Activated CD8-positive, alpha-beta T cell treated with anti-CD3 and anti-CD28 coated beads, Interleukin-2, amount 10 ng/mL, durations not matched to agents 7 days and 5 days (primary cell): ENCODE data around the gene SYNE1. TPM values are rescaled to one million over a fixed set of nuclear protein-coding genes. Genes with fewer than 3 reads are reported as not detected.
"Not testable (repeated sequence)": the region's sequence is repeated elsewhere in the genome, so short reads cannot be mapped to it uniquely, and the experiment has no call there.

Experiments
- ATAC-seq: fragments of 150-1000 bp; cut with Tn5 transposase; one replicate; pipeline ENCODE4 v1.10.0; 2021; ENCODE audit warnings: moderate library complexity
- CTCF ChIA-PET: fragments of 350-600 bp; sonication (Branson Sonifier 250); formaldehyde crosslinking; loops from one replicate; lab custom pipeline; 2021; ENCODE audit warnings: antibody characterized with exemption; lab: Charles Lee
- POLR2A ChIA-PET: fragments of 350-600 bp; sonication (Branson Sonifier 250); formaldehyde crosslinking; loops from one replicate; lab custom pipeline; 2021; ENCODE audit warnings: antibody characterized with exemption; lab: Charles Lee
- DNase-seq: peaks from one replicate; pipeline ENCODE4 v3.0.0-alpha.2; 2020
- H3K27ac Mint-ChIP-seq: one replicate; pipeline ENCODE4 v1.8.0; 2021; ENCODE audit warnings: mild to moderate bottlenecking, mixed read lengths
- H3K27me3 Mint-ChIP-seq: one replicate; pipeline ENCODE4 v1.8.0; 2021; ENCODE audit warnings: low read depth, mixed read lengths
- H3K36me3 Mint-ChIP-seq: one replicate; pipeline ENCODE4 v1.8.0; 2021; ENCODE audit warnings: low read depth, mixed read lengths
- H3K4me1 Mint-ChIP-seq: one replicate; pipeline ENCODE4 v1.8.0; 2021; ENCODE audit warnings: low read depth, mixed read lengths
- H3K4me3 Mint-ChIP-seq: one replicate; pipeline ENCODE4 v1.8.0; 2021; ENCODE audit warnings: mild to moderate bottlenecking, mixed read lengths
- H3K9me3 Mint-ChIP-seq: one replicate; pipeline ENCODE4 v1.8.0; 2022; ENCODE audit warnings: mixed read lengths; ENCODE audit not compliant: insufficient read depth
- total RNA-seq, 2 experiments: library from RNA; stranded (reverse); gene quantifications; one replicate each; pipeline ENCODE4 v1.2.3, GENCODE V29; 2021

SYNE1 gene
- 10 to 100 TPM; 57.0 to 63.8 TPM for total RNA-seq

GRCh38 chr6:152637296-152638047, at the start of gene SYNE1:
Gene SYNE1, minus strand, starts transcription at chr6:152637362. Its CDS starts 9,031 bp downstream, at chr6:152628331.
- Mint-ChIP-seq H3K27me3 (peaks cover 40% of the 10 kb centered on the region), H3K9me3 (no peaks in the 10 kb centered on the region), H3K36me3 (no peaks in the 10 kb centered on the region), H3K4me3 (peak within 1 kb of the TSS; percentile 64), H3K27ac (peak within 1 kb of the TSS; percentile 18), H3K4me1 (peaks cover 20% of the 10 kb centered on the region)
- ATAC-seq (no peak), DNase-seq (no peak)
- ChIA-PET POLR2A (no interaction called here), CTCF (no interaction called here)

- ChIA-PET POLR2A (no interaction called here), CTCF (no interaction called here)
- H3K27ac Mint-ChIP-seq, result no peak overlapping the region
- H3K36me3 Mint-ChIP-seq, result no peaks in the 10 kb centered on the region
- H3K9me3 Mint-ChIP-seq, result no peaks in the 10 kb centered on the region
- DNase-seq (no peak), ATAC-seq (no peak)
- no peak overlapping the region for H3K4me3 Mint-ChIP-seq
- no peaks in the 10 kb centered on the region for H3K4me1 Mint-ChIP-seq
- no peaks in the 10 kb centered on the region for H3K27me3 Mint-ChIP-seq
These were observed 48.7 kb upstream of the SYNE1 start for GRCh38 chr6:152685819-152686218.

DNA sequence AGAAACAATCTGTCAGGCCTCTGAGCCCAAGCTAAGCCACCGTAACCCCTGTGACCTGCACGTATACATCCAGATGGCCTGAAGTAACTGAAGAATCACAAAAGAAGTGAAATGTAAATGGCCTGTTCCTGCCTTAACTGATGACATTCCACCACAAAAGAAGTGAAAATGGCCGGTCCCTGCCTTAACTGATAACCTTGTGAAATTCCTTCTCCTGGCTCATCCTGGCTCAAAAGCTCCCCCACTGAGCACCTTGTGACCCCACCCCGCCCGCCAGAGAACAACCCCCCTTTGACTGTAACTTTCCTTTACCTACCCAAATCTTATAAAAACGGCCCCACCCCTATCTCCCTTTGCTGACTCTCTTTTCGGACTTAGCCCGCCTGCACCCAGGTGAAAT, 45.8 kb upstream of the SYNE1 start:
- POLR2A ChIA-PET, DNase-seq: not testable (repeated sequence)

GRCh38 chr6:152682141-152682540, 45.0 kb upstream of the SYNE1 start:
- DNase-seq (no peak), ATAC-seq (no peak)
- H3K9me3 Mint-ChIP-seq, result no peaks in the 10 kb centered on the region
- H3K27me3 Mint-ChIP-seq, result no peaks in the 10 kb centered on the region
- no peaks in the 10 kb centered on the region for H3K4me1 Mint-ChIP-seq
- ChIA-PET CTCF (no interaction called here), POLR2A (no interaction called here)
- H3K36me3 Mint-ChIP-seq, result no peaks in the 10 kb centered on the region
- H3K4me3 Mint-ChIP-seq, result no peak overlapping the region
- no peak overlapping the region for H3K27ac Mint-ChIP-seq

More for the DNA sequence above, 45.8 kb upstream of the SYNE1 start:
- ATAC-seq, CTCF ChIA-PET, H3K4me1 Mint-ChIP-seq, H3K36me3 Mint-ChIP-seq, H3K9me3 Mint-ChIP-seq, H3K4me3 Mint-ChIP-seq, H3K27ac Mint-ChIP-seq, H3K27me3 Mint-ChIP-seq: not testable (repeated sequence)

GRCh38 chr6:152680879-152681517, 43.8 kb upstream of the SYNE1 start:
- Mint-ChIP-seq H3K9me3 (no peaks in the 10 kb centered on the region), H3K27me3 (no peaks in the 10 kb centered on the region), H3K4me1 (no peaks in the 10 kb centered on the region), H3K4me3 (no peak overlapping the region), H3K36me3 (no peaks in the 10 kb centered on the region), H3K27ac (no peak overlapping the region)
- POLR2A ChIA-PET, result no interaction called here
- no peak for DNase-seq
- CTCF ChIA-PET, result no interaction called here
- ATAC-seq, result no peak

DNA sequence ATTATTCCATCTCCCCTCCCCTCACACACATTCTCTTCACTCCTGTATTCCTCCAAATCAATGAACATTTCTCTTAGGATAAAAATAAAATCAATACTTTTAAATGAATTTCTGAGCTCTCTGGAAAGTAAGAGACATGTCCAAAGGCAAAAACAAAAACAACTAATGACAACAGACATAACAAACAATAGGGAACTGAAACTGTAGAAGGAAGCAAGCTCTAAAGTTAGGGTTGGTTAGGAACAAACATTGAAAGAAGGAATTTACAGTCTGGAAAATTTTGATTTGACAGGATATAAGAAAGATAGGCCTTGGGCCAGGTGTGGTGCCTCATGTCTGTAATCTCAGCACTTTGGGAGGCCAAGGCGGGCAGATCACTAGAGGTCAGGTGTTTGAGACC, 43.0 kb upstream of the SYNE1 start:
- no peak overlapping the region for H3K27ac Mint-ChIP-seq
- H3K27me3 Mint-ChIP-seq, result no peaks in the 10 kb centered on the region
- H3K36me3 Mint-ChIP-seq, result no peaks in the 10 kb centered on the region
- DNase-seq, result no peak
- H3K4me3 Mint-ChIP-seq, result no peak overlapping the region
- H3K4me1 Mint-ChIP-seq, result no peaks in the 10 kb centered on the region
- ChIA-PET CTCF (no interaction called here), POLR2A (no interaction called here)
- no peaks in the 10 kb centered on the region for H3K9me3 Mint-ChIP-seq
- ATAC-seq, result no peak

- Mint-ChIP-seq H3K4me1 (no peaks in the 10 kb centered on the region), H3K9me3 (no peaks in the 10 kb centered on the region), H3K27me3 (no peaks in the 10 kb centered on the region), H3K36me3 (no peaks in the 10 kb centered on the region), H3K27ac (no peak overlapping the region), H3K4me3 (no peak overlapping the region)
- ChIA-PET POLR2A (no interaction called here), CTCF (no interaction called here)
- DNase-seq (no peak), ATAC-seq (no peak)
These were observed 36.1 kb upstream of the SYNE1 start for GRCh38 chr6:152673236-152673635.

GRCh38 chr6:152671171-152671570, 34.0 kb upstream of the SYNE1 start:
- ChIA-PET POLR2A (no interaction called here), CTCF (no interaction called here)
- Mint-ChIP-seq H3K4me1 (no peaks in the 10 kb centered on the region), H3K4me3 (no peak overlapping the region), H3K27ac (no peak overlapping the region), H3K36me3 (no peaks in the 10 kb centered on the region), H3K27me3 (no peaks in the 10 kb centered on the region), H3K9me3 (no peaks in the 10 kb centered on the region)
- DNase-seq, result no peak
- ATAC-seq, result no peak

GRCh38 chr6:152669895-152670294, 32.7 kb upstream of the SYNE1 start:
- no peak for ATAC-seq
- Mint-ChIP-seq H3K4me3 (no peak overlapping the region), H3K27me3 (no peaks in the 10 kb centered on the region), H3K4me1 (no peaks in the 10 kb centered on the region), H3K9me3 (no peaks in the 10 kb centered on the region), H3K36me3 (no peaks in the 10 kb centered on the region), H3K27ac (no peak overlapping the region)
- DNase-seq, result no peak
- ChIA-PET POLR2A (no interaction called here), CTCF (interaction anchor here (1.7 kb wide), 1 partner anchor 118 kb away, joined by 5 read pairs; no protein-coding TSS in a partner anchor)

DNA sequence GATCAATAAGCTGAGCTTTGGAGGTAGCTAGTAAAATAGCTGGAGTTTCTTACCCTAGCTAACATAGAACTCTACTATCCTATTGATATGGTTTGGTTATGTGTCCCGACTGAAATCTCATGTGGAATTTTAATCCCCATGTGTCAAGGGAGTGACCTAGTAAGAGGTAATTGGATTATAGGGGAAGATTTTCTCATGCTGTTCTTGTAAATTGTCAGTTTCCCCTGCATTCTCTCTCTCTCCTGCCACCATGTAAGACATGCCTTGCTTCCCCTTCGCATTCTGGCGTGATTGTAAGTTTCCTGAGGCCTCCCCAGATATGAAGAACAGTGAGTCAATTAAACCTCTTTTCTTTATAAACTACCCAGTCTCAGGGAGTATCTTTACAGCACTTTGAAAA, 24.6 kb upstream of the SYNE1 start:
- no peak overlapping the region for H3K27ac Mint-ChIP-seq
- no peaks in the 10 kb centered on the region for H3K9me3 Mint-ChIP-seq
- no peaks in the 10 kb centered on the region for H3K27me3 Mint-ChIP-seq
- H3K36me3 Mint-ChIP-seq, result no peaks in the 10 kb centered on the region
- no peaks in the 10 kb centered on the region for H3K4me1 Mint-ChIP-seq
- CTCF ChIA-PET, result no interaction called here
- ATAC-seq (no peak), DNase-seq (no peak)
- H3K4me3 Mint-ChIP-seq, result no peak overlapping the region
- POLR2A ChIA-PET, result no interaction called here

- Mint-ChIP-seq H3K9me3 (no peaks in the 10 kb centered on the region), H3K27ac (no peak overlapping the region), H3K27me3 (peaks cover 2% of the 10 kb centered on the region), H3K4me1 (no peaks in the 10 kb centered on the region), H3K36me3 (no peaks in the 10 kb centered on the region), H3K4me3 (no peak overlapping the region)
- ATAC-seq, result no peak
- CTCF ChIA-PET, result no interaction called here
- DNase-seq, result no peak
- POLR2A ChIA-PET, result no interaction called here
These were observed 14.8 kb upstream of the SYNE1 start for GRCh38 chr6:152651986-152652385.

- H3K27ac Mint-ChIP-seq, result no peak overlapping the region
- CTCF ChIA-PET, result no interaction called here
- H3K4me1 Mint-ChIP-seq, result no peaks in the 10 kb centered on the region
- POLR2A ChIA-PET, result no interaction called here
- H3K4me3 Mint-ChIP-seq, result no peak overlapping the region
- ATAC-seq (no peak), DNase-seq (no peak)
- no peaks in the 10 kb centered on the region for H3K36me3 Mint-ChIP-seq
- peaks cover 3% of the 10 kb centered on the region for H3K27me3 Mint-ChIP-seq
- no peaks in the 10 kb centered on the region for H3K9me3 Mint-ChIP-seq
These were observed 10.9 kb upstream of the SYNE1 start for GRCh38 chr6:152648105-152648504.
